GM12878 (cell line): ENCODE measurements around the gene LAMB1. TPM values are rescaled to one million over a fixed set of nuclear protein-coding genes. Genes with fewer than 3 reads are reported as not detected.

Experiments
- ATAC-seq: fragments of 200-7000 bp; cut with Tn5 transposase; 3 replicates; pipeline ENCODE4 v1.9.1; 2020; ENCODE audit warnings: mild to moderate bottlenecking, moderate library complexity
- BruUV-seq: library from RNA; stranded (reverse); fragments of 400-500 nt; replicated peaks from 2 replicates; lab custom pipeline; 2021; lab: Mats Ljungman, UMichigan
- CTCF ChIA-PET: fragments of 300-600 bp; sonication (Branson Sonifier 250); formaldehyde crosslinking; extraction: SDS; loops from one replicate; lab custom pipeline; 2021; ENCODE audit warnings: inconsistent platforms; lab: Yijun Ruan, JAX
- POLR2A ChIA-PET: fragments of 350-600 bp; formaldehyde crosslinking; extraction: SDS; loops from one replicate; lab custom pipeline; 2021; ENCODE audit warnings: inconsistent platforms; lab: Charles Lee
- RAD21 ChIA-PET: fragments of 300-600 bp; sonication (Branson Sonifier 250); formaldehyde crosslinking; loops from one replicate; lab custom pipeline; 2023; ENCODE audit warnings: antibody characterized with exemption; ENCODE audit not compliant: unreplicated experiment; lab: Charles Lee
- SMC1A ChIA-PET: fragments of 300-600 bp; sonication (Branson Sonifier 250); formaldehyde crosslinking; loops from one replicate; lab custom pipeline; 2023; ENCODE audit not compliant: unreplicated experiment, uncharacterized antibody; lab: Charles Lee
- DNase-seq: peaks from one replicate; pipeline ENCODE4 v3.0.0-alpha.2; 2011; ENCODE audit warnings: low read depth, low spot score
- FAIRE-seq: peaks from 3 replicates; lab custom pipeline; 2011; peaks lifted over from hg19 to GRCh38; lab: Jason Lieb, UNC
- H2AFZ ChIP-seq: 2 replicates; pipeline ENCODE4 v1.6.0; 2011; ENCODE audit warnings: low read depth, low read length, control low read depth; ENCODE audit not compliant: control insufficient read depth
- H3K27ac ChIP-seq: 2 replicates; pipeline ENCODE4 v1.5.1; 2011; ENCODE audit warnings: control low read depth; ENCODE audit not compliant: control insufficient read depth, insufficient read depth
- H3K27me3 ChIP-seq, 2 experiments: replicated peaks in 1 of 2; 2 replicates each; pipeline versions ENCODE4 v1.6.0 to v1.6.1; 2011; ENCODE audit warnings: low read length in 1 of 2; ENCODE audit not compliant: control insufficient read depth in 2 of 2, insufficient read depth in 2 of 2
- H3K36me3 ChIP-seq, 2 experiments: 2 replicates each; pipeline ENCODE4 v1.5.1; 2011; ENCODE audit warnings: low read length in 1 of 2; ENCODE audit not compliant: control insufficient read depth in 2 of 2, insufficient read depth in 2 of 2
- H3K4me1 ChIP-seq: 2 replicates; pipeline ENCODE4 v1.6.1; 2011; ENCODE audit warnings: mild to moderate bottlenecking, low read length, moderate library complexity, mixed read lengths; ENCODE audit not compliant: control insufficient read depth, insufficient read depth
- H3K4me2 ChIP-seq: 2 replicates; pipeline ENCODE4 v1.6.0; 2011; ENCODE audit warnings: control low read depth; ENCODE audit not compliant: control insufficient read depth, insufficient read depth
- H3K4me3 ChIP-seq: fragments of 200-600 bp; sonication (generic); 2 replicates; pipeline ENCODE4 v1.5.1; 2016
- H3K79me2 ChIP-seq: 2 replicates; pipeline ENCODE4 v1.6.0; 2011; ENCODE audit warnings: low read length; ENCODE audit not compliant: control insufficient read depth, insufficient read depth
- H3K9ac ChIP-seq: 2 replicates; pipeline ENCODE4 v1.8.0; 2011; ENCODE audit warnings: low read length, control low read depth, mixed read lengths; ENCODE audit not compliant: control insufficient read depth, insufficient read depth
- H3K9me3 ChIP-seq: replicated peaks from 3 replicates; pipeline ENCODE4 v1.5.1; 2011; ENCODE audit warnings: mild to moderate bottlenecking, low read length; ENCODE audit not compliant: control insufficient read depth, insufficient read depth
- H4K20me1 ChIP-seq: 2 replicates; pipeline ENCODE4 v1.6.0; 2011; ENCODE audit not compliant: control insufficient read depth, insufficient read depth
- ATF7 ChIP-seq: fragments of 450-650 bp; IDR thresholded peaks from 2 replicates; pipeline ENCODE4 v1.6.1; 2016; ENCODE audit warnings: low read depth, mild to moderate bottlenecking
- BHLHE40 ChIP-seq, 2 experiments: fragments of 450-650 bp in 1 of 2; IDR thresholded peaks; 2 replicates each; pipeline ENCODE4 v1.6.1; 2011 to 2017; ENCODE audit warnings: low read depth in 2 of 2, borderline replicate concordance in 1 of 2, improper control_type of control experiment in 1 of 2, low read length in 1 of 2, mild to moderate bottlenecking in 1 of 2
- CBX3 ChIP-seq: fragments of 200-600 bp; sonication (generic); IDR thresholded peaks from 2 replicates; pipeline ENCODE4 v1.6.1; 2016; ENCODE audit warnings: low read depth, borderline replicate concordance
- CEBPZ ChIP-seq: fragments of 150-350 bp; IDR thresholded peaks from 2 replicates; pipeline ENCODE4 v1.6.1; 2016; ENCODE audit warnings: low read depth, low read length
- CREB1 ChIP-seq: IDR thresholded peaks from 2 replicates; pipeline ENCODE4 v1.6.1; 2012; ENCODE audit warnings: low read depth, mild to moderate bottlenecking, inconsistent platforms
- E2F4 ChIP-seq: IDR thresholded peaks from 2 replicates; pipeline ENCODE4 v1.6.1; 2012; ENCODE audit warnings: low read depth, low read length, improper control_type of control experiment
- ETV6 ChIP-seq, 2 experiments: fragments of 450-650 bp in 1 of 2; IDR thresholded peaks in 1 of 2; conservative IDR thresholded peaks in 1 of 2; 2 replicates each; pipeline ENCODE4 v1.6.1; 2014; ENCODE audit warnings: antibody characterized with exemption in 1 of 2, borderline replicate concordance in 1 of 2, low read depth in 1 of 2, mild to moderate bottlenecking in 1 of 2, moderate library complexity in 1 of 2
- HDAC6 ChIP-seq: fragments of 200-600 bp; sonication (generic); IDR thresholded peaks from one replicate; pipeline ENCODE4 v1.8.0; 2017; ENCODE audit warnings: antibody characterized with exemption; ENCODE audit not compliant: unreplicated experiment
- IKZF1 ChIP-seq: fragments of 450-650 bp; conservative IDR thresholded peaks from 2 replicates; pipeline ENCODE4 v1.6.1; 2017; ENCODE audit warnings: antibody characterized with exemption, mild to moderate bottlenecking
- JUNB ChIP-seq: IDR thresholded peaks from 2 replicates; pipeline ENCODE4 v1.6.1; 2016; ENCODE audit warnings: antibody characterized with exemption, mild to moderate bottlenecking
- JUND ChIP-seq: IDR thresholded peaks from 2 replicates; pipeline ENCODE4 v1.6.1; 2012; ENCODE audit warnings: low read depth, mild to moderate bottlenecking, low read length, improper control_type of control experiment, moderate library complexity
- LARP7 ChIP-seq: fragments of 450-650 bp; IDR thresholded peaks from 2 replicates; pipeline ENCODE4 v1.6.1; 2017; ENCODE audit warnings: mild to moderate bottlenecking
- MAX ChIP-seq: IDR thresholded peaks from 2 replicates; pipeline ENCODE4 v1.6.1; 2012; ENCODE audit warnings: low read depth, low read length, improper control_type of control experiment
- MTA3 ChIP-seq: IDR thresholded peaks from 2 replicates; pipeline ENCODE4 v1.6.1; 2012; ENCODE audit warnings: low read length, inconsistent platforms, borderline replicate concordance
- MYC ChIP-seq: IDR thresholded peaks from 2 replicates; pipeline ENCODE4 v1.6.1; 2011; ENCODE audit warnings: mild to moderate bottlenecking, low read length, moderate library complexity, inconsistent platforms; ENCODE audit not compliant: insufficient read depth, insufficient replicate concordance, insufficient read length, severe bottlenecking
- NKRF ChIP-seq: fragments of 450-650 bp; conservative IDR thresholded peaks from 2 replicates; pipeline ENCODE4 v1.6.1; 2017; ENCODE audit warnings: mild to moderate bottlenecking, moderate library complexity
- NR2F1 ChIP-seq: fragments of 450-650 bp; conservative IDR thresholded peaks from 2 replicates; pipeline ENCODE4 v1.6.1; 2017; ENCODE audit warnings: mild to moderate bottlenecking
- ZBED1 ChIP-seq: IDR thresholded peaks from 2 replicates; pipeline ENCODE4 v1.6.1; 2016; ENCODE audit warnings: borderline replicate concordance
- ZNF24 ChIP-seq: fragments of 450-650 bp; IDR thresholded peaks from 2 replicates; pipeline ENCODE4 v1.6.1; 2017; ENCODE audit warnings: antibody characterized with exemption, mild to moderate bottlenecking
- WGBS: methylation state at CpG from one replicate; pipeline ENCODE4 v1.1.6; 2016; ENCODE audit warnings: low lambda C conversion rate; ENCODE audit not compliant: insufficient replicate concordance, insufficient coverage; ENCODE audit errors: missing lambda C conversion rate; 5-methylcytosine and 5-hydroxymethylcytosine counted together
- in situ Hi-C: fragments of 300-500 bp; cut with MboI; formaldehyde crosslinking; loops from 9 replicates; pipeline ENCODE4 v1.14.3; 2018; ENCODE audit warnings: mixed read lengths
- intact Hi-C: fragments of 100-400 bp; cut with micrococcal nuclease; formaldehyde crosslinking; loops from one replicate; pipeline ENCODE4 v1.14.2; 2022; ENCODE audit not compliant: unreplicated experiment
- polyA plus RNA-seq, 11 experiments: library from polyadenylated mRNA; depleted of rRNA in 4 of 11; unstranded in 6 of 11; stranded (reverse) in 5 of 11; fragments of >200 nt; fragmentation: Nextera tagmentation in 4 of 11; fragmentation: Illumina TruSeq in 1 of 11; extraction: Ambion mirVana in 4 of 11; extraction: Trizol in 1 of 11; gene quantifications; 1 replicate in 1 of 11; 2 replicates in 10 of 11; pipeline versions ENCODE4 v1.2.1 to v1.2.3, GENCODE V29; 2011 to 2016; ENCODE audit warnings: inconsistent platforms in 2 of 11, missing spikeins in 2 of 11, low read depth in 1 of 11
- total RNA-seq, 4 experiments: library from RNA; depleted of rRNA in 3 of 4; stranded (reverse); fragments of >200 nt in 3 of 4; fragmentation: Illumina TruSeq in 1 of 4; extraction: Trizol in 1 of 4; gene quantifications; 2 replicates each; pipeline versions ENCODE4 v1.2.1 to v1.2.3, GENCODE V29; 2013 to 2021

Gene LAMB1
- total and polyA plus RNA-seq, 10 of the 15 experiments (the other 5 are each of a cell fraction or from before 2014, with no cell fraction given): 0.05 to 2.2 (median 1.2) TPM; not detected in 4

GRCh38 chr7:107972075-107972482 is 30.9 kb downstream of the LAMB1 start:
- RAD21 ChIA-PET: no interaction called here
- no peak for ATAC-seq
- Histone ChIP-seq H3K4me2 (no peak overlapping the region), H3K79me2 (no peaks in the 10 kb centered on the region), H3K4me1 (no peaks in the 10 kb centered on the region), H3K27me3 (no peaks in the 10 kb centered on the region; a peak in 1 of 4 replicates), H3K9ac (no peak overlapping the region), H3K27ac (no peak overlapping the region), H3K36me3 (no peaks in the 10 kb centered on the region), H3K4me3 (no peak overlapping the region), H3K9me3 (no peaks in the 10 kb centered on the region), H2AFZ (no peak overlapping the region), H4K20me1 (no peaks in the 10 kb centered on the region)
- SMC1A ChIA-PET: interaction anchor here (1.5 kb wide), 1 partner anchor 9 kb away, joined by 3 read pairs; no protein-coding TSS in a partner anchor
- in situ Hi-C loops: no loop called here
- DNase-seq: no peak
- FAIRE-seq: no peak
- POLR2A ChIA-PET: no interaction called here
- WGBS: 21% methylated on average over 4 of the region's 4 CpGs
- BruUV-seq: no TSS peak
- intact Hi-C loops: no loop called here
- CTCF ChIA-PET: interaction anchor here (0.7 kb wide), 1 partner anchor 145 kb away, joined by 3 read pairs; no protein-coding TSS in a partner anchor
- TF ChIP-seq NR2F1 (no peak), MTA3 (no peak), ZNF24 (no peak), BHLHE40 (IDR thresholded peaks at IDR 0.05; ENCODE audit: borderline replicate concordance in 1 of 2, low read depth in 2 of 2, low read length in 1 of 2) (no peak), ZBED1 (no peak), ETV6 (conservative IDR thresholded peaks at IDR 0.05 in 1 of 2, IDR thresholded peaks at IDR 0.05 in 1 of 2; ENCODE audit: borderline replicate concordance in 1 of 2, low read depth in 1 of 2) (no peak), HDAC6 (no peak), CBX3 (no peak), JUND (no peak), NKRF (no peak), CREB1 (no peak), E2F4 (no peak), MYC (no peak), ATF7 (no peak), CEBPZ (no peak), JUNB (no peak), LARP7 (no peak), MAX (no peak), IKZF1 (no peak)
